Measurements from ENCODE around the gene SEMA4G.

Gene SEMA4G

GRCh38 chr10:100998991-100999741 is 29.9 kb downstream of the SEMA4G start (continued):
- 0 out of 2 replicates have a peak, but pooled peaks have one; percentile 19 for TF ChIP-seq ZBTB48 (tag by site-specific recombination; IDR thresholded peaks at IDR 0.05)
- TF ChIP-seq ZNF561 (tag by site-specific recombination; IDR thresholded peaks at IDR 0.05; ENCODE audit: borderline replicate concordance) = peak; percentile 94
- TF ChIP-seq MEIS1 (CRISPR knock-in tag; IDR thresholded peaks at IDR 0.05; ENCODE audit: borderline replicate concordance) = no peak
- 0 out of 2 replicates have a peak, but pooled peaks have one; percentile 19 for TF ChIP-seq ZNF24 (tag by site-specific recombination; IDR thresholded peaks at IDR 0.05)
- TF ChIP-seq ZXDB (tag by site-specific recombination; IDR thresholded peaks at IDR 0.05) = peak; percentile 60
- TF ChIP-seq, protein P1, sequence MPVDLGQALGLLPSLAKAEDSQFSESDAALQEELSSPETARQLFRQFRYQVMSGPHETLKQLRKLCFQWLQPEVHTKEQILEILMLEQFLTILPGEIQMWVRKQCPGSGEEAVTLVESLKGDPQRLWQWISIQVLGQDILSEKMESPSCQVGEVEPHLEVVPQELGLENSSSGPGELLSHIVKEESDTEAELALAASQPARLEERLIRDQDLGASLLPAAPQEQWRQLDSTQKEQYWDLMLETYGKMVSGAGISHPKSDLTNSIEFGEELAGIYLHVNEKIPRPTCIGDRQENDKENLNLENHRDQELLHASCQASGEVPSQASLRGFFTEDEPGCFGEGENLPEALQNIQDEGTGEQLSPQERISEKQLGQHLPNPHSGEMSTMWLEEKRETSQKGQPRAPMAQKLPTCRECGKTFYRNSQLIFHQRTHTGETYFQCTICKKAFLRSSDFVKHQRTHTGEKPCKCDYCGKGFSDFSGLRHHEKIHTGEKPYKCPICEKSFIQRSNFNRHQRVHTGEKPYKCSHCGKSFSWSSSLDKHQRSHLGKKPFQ (tag by site-specific recombination; IDR thresholded peaks at IDR 0.05) = no peak
- 0 out of 2 replicates have a peak, but pooled peaks have one; percentile 43 for TF ChIP-seq ZNF610 (tag by site-specific recombination; IDR thresholded peaks at IDR 0.05; ENCODE audit: borderline replicate concordance)
- no peak for TF ChIP-seq ZNF670 (tag by site-specific recombination; IDR thresholded peaks at IDR 0.05; ENCODE audit: low read depth)
- TF ChIP-seq YY1 (tag by site-specific recombination; IDR thresholded peaks at IDR 0.05) = peak; percentile 50; the same call in 1 of the 2 replicates
- no peak; the same call in 1 of the 2 replicates for TF ChIP-seq TSHZ1 (tag by site-specific recombination; IDR thresholded peaks at IDR 0.05; ENCODE audit: borderline replicate concordance)
- no peak for TF ChIP-seq ZNF157 (tag by site-specific recombination; IDR thresholded peaks at IDR 0.05)
- no peak for TF ChIP-seq ZNF48 (tag by site-specific recombination; IDR thresholded peaks at IDR 0.05)
- TF ChIP-seq ZBTB7A (tag by site-specific recombination; IDR thresholded peaks at IDR 0.05; ENCODE audit: low read depth) = no peak; the same call in none of the 2 replicates
- no peak for TF ChIP-seq ZNF133 (tag by site-specific recombination; IDR thresholded peaks at IDR 0.05)
- TF ChIP-seq, protein P2, sequence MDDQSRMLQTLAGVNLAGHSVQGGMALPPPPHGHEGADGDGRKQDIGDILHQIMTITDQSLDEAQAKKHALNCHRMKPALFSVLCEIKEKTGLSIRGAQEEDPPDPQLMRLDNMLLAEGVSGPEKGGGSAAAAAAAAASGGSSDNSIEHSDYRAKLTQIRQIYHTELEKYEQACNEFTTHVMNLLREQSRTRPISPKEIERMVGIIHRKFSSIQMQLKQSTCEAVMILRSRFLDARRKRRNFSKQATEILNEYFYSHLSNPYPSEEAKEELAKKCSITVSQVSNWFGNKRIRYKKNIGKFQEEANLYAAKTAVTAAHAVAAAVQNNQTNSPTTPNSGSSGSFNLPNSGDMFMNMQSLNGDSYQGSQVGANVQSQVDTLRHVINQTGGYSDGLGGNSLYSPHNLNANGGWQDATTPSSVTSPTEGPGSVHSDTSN (CRISPR knock-in tag; IDR thresholded peaks at IDR 0.05) = 0 out of 2 replicates have a peak, but pooled peaks have one; percentile 60
- TF ChIP-seq, protein P3, sequence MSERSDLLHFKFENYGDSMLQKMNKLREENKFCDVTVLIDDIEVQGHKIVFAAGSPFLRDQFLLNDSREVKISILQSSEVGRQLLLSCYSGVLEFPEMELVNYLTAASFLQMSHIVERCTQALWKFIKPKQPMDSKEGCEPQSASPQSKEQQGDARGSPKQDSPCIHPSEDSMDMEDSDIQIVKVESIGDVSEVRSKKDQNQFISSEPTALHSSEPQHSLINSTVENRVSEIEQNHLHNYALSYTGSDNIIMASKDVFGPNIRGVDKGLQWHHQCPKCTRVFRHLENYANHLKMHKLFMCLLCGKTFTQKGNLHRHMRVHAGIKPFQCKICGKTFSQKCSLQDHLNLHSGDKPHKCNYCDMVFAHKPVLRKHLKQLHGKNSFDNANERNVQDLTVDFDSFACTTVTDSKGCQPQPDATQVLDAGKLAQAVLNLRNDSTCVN (tag by site-specific recombination; optimal IDR thresholded peaks at IDR 0.05) = peak; percentile 89
- no peak for TF ChIP-seq ZNF19 (tag by site-specific recombination; IDR thresholded peaks at IDR 0.05; ENCODE audit: low read depth)
- TF ChIP-seq ZNF600 (tag by site-specific recombination; IDR thresholded peaks at IDR 0.05) = peak; percentile 28; the same call in 1 of the 2 replicates
- no peak for TF ChIP-seq ZNF558 (tag by site-specific recombination; IDR thresholded peaks at IDR 0.05)
- TF ChIP-seq, protein P4, sequence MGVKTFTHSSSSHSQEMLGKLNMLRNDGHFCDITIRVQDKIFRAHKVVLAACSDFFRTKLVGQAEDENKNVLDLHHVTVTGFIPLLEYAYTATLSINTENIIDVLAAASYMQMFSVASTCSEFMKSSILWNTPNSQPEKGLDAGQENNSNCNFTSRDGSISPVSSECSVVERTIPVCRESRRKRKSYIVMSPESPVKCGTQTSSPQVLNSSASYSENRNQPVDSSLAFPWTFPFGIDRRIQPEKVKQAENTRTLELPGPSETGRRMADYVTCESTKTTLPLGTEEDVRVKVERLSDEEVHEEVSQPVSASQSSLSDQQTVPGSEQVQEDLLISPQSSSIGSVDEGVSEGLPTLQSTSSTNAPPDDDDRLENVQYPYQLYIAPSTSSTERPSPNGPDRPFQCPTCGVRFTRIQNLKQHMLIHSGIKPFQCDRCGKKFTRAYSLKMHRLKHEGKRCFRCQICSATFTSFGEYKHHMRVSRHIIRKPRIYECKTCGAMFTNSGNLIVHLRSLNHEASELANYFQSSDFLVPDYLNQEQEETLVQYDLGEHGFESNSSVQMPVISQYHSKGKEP (tag by site-specific recombination; IDR thresholded peaks at IDR 0.05) = no peak
- TF ChIP-seq ZSCAN30 (tag by site-specific recombination; IDR thresholded peaks at IDR 0.05) = no peak; the same call in none of the 2 replicates
- peak; percentile 71; the same call in 1 of the 2 replicates for TF ChIP-seq ZFP37 (tag by site-specific recombination; IDR thresholded peaks at IDR 0.05)
- TF ChIP-seq ZNF335 (tag by site-specific recombination; conservative IDR thresholded peaks at IDR 0.05) = peak; percentile 18; the same call in 1 of the 2 replicates
- peak; percentile 54; the same call in 1 of the 2 replicates for TF ChIP-seq ZNF843 (tag by site-specific recombination; IDR thresholded peaks at IDR 0.05)
- peak; percentile 74; the same call in 1 of the 2 replicates for TF ChIP-seq KLF16 (tag by site-specific recombination; IDR thresholded peaks at IDR 0.05)
- TF ChIP-seq ZBTB20 (tag by site-specific recombination; IDR thresholded peaks at IDR 0.05) = peak; percentile 96
- no peak for TF ChIP-seq ZNF292 (tag by site-specific recombination; IDR thresholded peaks at IDR 0.05; ENCODE audit: borderline replicate concordance, low read depth)
- no peak for TF ChIP-seq ZNF23 (tag by site-specific recombination; IDR thresholded peaks at IDR 0.05; ENCODE audit: borderline replicate concordance)
- TF ChIP-seq ZBTB17 (tag by site-specific recombination; IDR thresholded peaks at IDR 0.05) = 0 out of 2 replicates have a peak, but pooled peaks have one; percentile 3
- 0 out of 2 replicates have a peak, but pooled peaks have one; percentile 27 for TF ChIP-seq ZNF184 (tag by site-specific recombination; IDR thresholded peaks at IDR 0.05)
- no peak for TF ChIP-seq ZNF624 (tag by site-specific recombination; IDR thresholded peaks at IDR 0.05)

Data from HEK293 (cell line).